H9 (cell line): ENCODE measurements around the gene ARFGAP1. TPM values are rescaled to one million over a fixed set of nuclear protein-coding genes. Genes with fewer than 3 reads are reported as not detected.

Experiments
- DNase-seq: peaks from one replicate; pipeline ENCODE4 v3.0.0-alpha.2; 2017
- H2AFZ ChIP-seq: one replicate; pipeline ENCODE4 v1.6.1; 2013; ENCODE audit warnings: mild to moderate bottlenecking, low read length, control low read depth, moderate library complexity
- H2AK5ac ChIP-seq: 2 replicates; pipeline ENCODE4 v1.6.1; 2013; ENCODE audit warnings: low read length, control low read depth, mixed read lengths; ENCODE audit not compliant: insufficient read length
- H2BK120ac ChIP-seq: one replicate; pipeline ENCODE4 v1.6.1; 2013; ENCODE audit warnings: low read depth, mild to moderate bottlenecking, low read length, control low read depth, inconsistent platforms; ENCODE audit not compliant: poor library complexity, severe bottlenecking
- H2BK12ac ChIP-seq: 2 replicates; pipeline ENCODE4 v1.6.1; 2013; ENCODE audit warnings: low read length, control low read depth, mixed read lengths, low read depth; ENCODE audit not compliant: insufficient read length
- H2BK15ac ChIP-seq: 2 replicates; pipeline ENCODE4 v1.6.1; 2013; ENCODE audit warnings: low read depth, low read length, control low read depth
- H2BK20ac ChIP-seq: one replicate; pipeline ENCODE4 v1.6.1; 2013; ENCODE audit warnings: low read depth, mild to moderate bottlenecking, low read length, control low read depth, inconsistent platforms; ENCODE audit not compliant: poor library complexity, severe bottlenecking
- H2BK5ac ChIP-seq: 2 replicates; pipeline ENCODE4 v1.6.1; 2013; ENCODE audit warnings: low read length, control low read depth, mixed read lengths; ENCODE audit not compliant: insufficient read length
- H3K14ac ChIP-seq: 2 replicates; pipeline ENCODE4 v1.6.1; 2013; ENCODE audit warnings: low read length, control low read depth; ENCODE audit not compliant: insufficient read depth
- H3K18ac ChIP-seq: 2 replicates; pipeline ENCODE4 v1.6.1; 2013; ENCODE audit warnings: low read depth, mild to moderate bottlenecking, mixed read lengths, low read length, control low read depth; ENCODE audit not compliant: insufficient read length
- H3K23ac ChIP-seq: 2 replicates; pipeline ENCODE4 v1.6.1; 2013; ENCODE audit warnings: low read length, control low read depth, mixed read lengths, low read depth; ENCODE audit not compliant: insufficient read length
- H3K23me2 ChIP-seq: 2 replicates; pipeline ENCODE4 v1.6.1; 2013; ENCODE audit warnings: low read depth, mild to moderate bottlenecking, mixed read lengths, low read length, control low read depth; ENCODE audit not compliant: insufficient read length, poor library complexity, severe bottlenecking
- H3K27ac ChIP-seq: 2 replicates; pipeline ENCODE4 v1.5.1; 2013; ENCODE audit warnings: low read length, control low read depth, mixed read lengths, low read depth; ENCODE audit not compliant: insufficient read length
- H3K27me3 ChIP-seq: 2 replicates; pipeline ENCODE4 v1.6.1; 2013; ENCODE audit warnings: low read length, control low read depth, inconsistent platforms; ENCODE audit not compliant: insufficient read depth
- H3K4ac ChIP-seq: 2 replicates; pipeline ENCODE4 v1.6.1; 2013; ENCODE audit warnings: low read depth, mild to moderate bottlenecking, control low read depth, inconsistent platforms, low read length, moderate library complexity
- H3K4me1 ChIP-seq: 2 replicates; pipeline ENCODE4 v1.6.1; 2013; ENCODE audit warnings: low read length, control low read depth, inconsistent platforms; ENCODE audit not compliant: insufficient read depth
- H3K4me2 ChIP-seq: 2 replicates; pipeline ENCODE4 v1.6.1; 2013; ENCODE audit warnings: low read length, control low read depth, mixed read lengths; ENCODE audit not compliant: insufficient read length, insufficient read depth
- H3K56ac ChIP-seq: 2 replicates; pipeline ENCODE4 v1.6.1; 2013; ENCODE audit warnings: low read depth, mild to moderate bottlenecking, mixed read lengths, low read length, control low read depth; ENCODE audit not compliant: insufficient read length
- H3K79me1 ChIP-seq: 2 replicates; pipeline ENCODE4 v1.6.1; 2013; ENCODE audit warnings: low read depth, mild to moderate bottlenecking, moderate library complexity, low read length, control low read depth, inconsistent platforms; ENCODE audit not compliant: insufficient read depth, poor library complexity, severe bottlenecking
- H3K79me2 ChIP-seq: 2 replicates; pipeline ENCODE4 v1.6.1; 2013; ENCODE audit warnings: low read length, control low read depth, inconsistent platforms; ENCODE audit not compliant: insufficient read depth
- H3K9ac ChIP-seq: 2 replicates; pipeline ENCODE4 v1.6.1; 2013; ENCODE audit warnings: low read length, control low read depth, mixed read lengths; ENCODE audit not compliant: insufficient read length; ENCODE audit errors: extremely low read depth
- H3K9me3 ChIP-seq: one replicate; pipeline ENCODE4 v1.6.1; 2013; ENCODE audit warnings: low read depth, low read length, inconsistent platforms; ENCODE audit not compliant: control insufficient read depth
- H3T11ph ChIP-seq: one replicate; pipeline ENCODE4 v1.6.1; 2013; ENCODE audit warnings: mild to moderate bottlenecking, low read length, control low read depth, inconsistent platforms
- H4K20me1 ChIP-seq: one replicate; pipeline ENCODE4 v1.6.1; 2013; ENCODE audit not compliant: control insufficient read depth, insufficient read length, insufficient read depth
- H4K5ac ChIP-seq: 2 replicates; pipeline ENCODE4 v1.6.1; 2013; ENCODE audit warnings: low read depth, mild to moderate bottlenecking, mixed read lengths, low read length, control low read depth; ENCODE audit not compliant: insufficient read length
- H4K8ac ChIP-seq: replicated peaks from 2 replicates; pipeline ENCODE4 v1.6.1; 2013; ENCODE audit warnings: low read length, control low read depth, mixed read lengths, low read depth; ENCODE audit not compliant: insufficient read length
- H4K91ac ChIP-seq: 2 replicates; pipeline ENCODE4 v1.6.1; 2013; ENCODE audit warnings: low read depth, mild to moderate bottlenecking, moderate library complexity, mixed read lengths, low read length, control low read depth; ENCODE audit not compliant: insufficient read length
- H3K27ac Mint-ChIP-seq, 3 experiments: 2 replicates in 2 of 3; 3 replicates in 1 of 3; pipeline ENCODE4 v1.8.0; 2020 to 2021; ENCODE audit warnings: mixed read lengths in 3 of 3, mild to moderate bottlenecking in 1 of 3, moderate library complexity in 1 of 3
- H3K27me3 Mint-ChIP-seq: 2 replicates; pipeline ENCODE4 v1.8.0; 2021; ENCODE audit warnings: low read depth, mild to moderate bottlenecking, moderate library complexity, mixed read lengths
- H3K36me3 Mint-ChIP-seq, 3 experiments: 2 replicates in 2 of 3; 3 replicates in 1 of 3; pipeline ENCODE4 v1.8.0; 2020 to 2021; ENCODE audit warnings: low read depth in 3 of 3, mixed read lengths in 3 of 3; ENCODE audit not compliant: insufficient read depth in 1 of 3
- H3K4me1 Mint-ChIP-seq, 2 experiments: 2 replicates each; pipeline ENCODE4 v1.8.0; 2020; ENCODE audit warnings: mixed read lengths in 2 of 2
- H3K4me3 Mint-ChIP-seq, 2 experiments: 2 replicates in 1 of 2; 3 replicates in 1 of 2; pipeline ENCODE4 v1.8.0; 2020 to 2021; ENCODE audit warnings: mild to moderate bottlenecking in 2 of 2, mixed read lengths in 2 of 2, moderate library complexity in 1 of 2
- H3K9me3 Mint-ChIP-seq, 2 experiments: 2 replicates in 1 of 2; 3 replicates in 1 of 2; pipeline ENCODE4 v1.8.0; 2020; ENCODE audit warnings: mild to moderate bottlenecking in 2 of 2, mixed read lengths in 2 of 2, moderate library complexity in 1 of 2
- CTCF ChIP-seq: fragments of 200-600 bp; sonication (generic); conservative IDR thresholded peaks from 3 replicates; pipeline ENCODE4 v1.8.0; 2021; ENCODE audit warnings: antibody characterized with exemption, mild to moderate bottlenecking
- WGBS: extraction: QIAGEN DNeasy Blood & Tissue Kit; methylation state at CpG from one replicate; pipeline ENCODE4 v1.1.7; 2013; ENCODE audit warnings: missing lambda C conversion rate, low lambda C conversion rate, mixed read lengths; ENCODE audit not compliant: insufficient read length; ENCODE audit errors: extremely low coverage; 5-methylcytosine and 5-hydroxymethylcytosine counted together
- total RNA-seq: library from RNA; stranded (reverse); gene quantifications from 2 replicates; pipeline ENCODE4 v1.2.1, GENCODE V29; 2021

The ARFGAP1 gene
- total RNA-seq, 1 experiment from 2014 or later, result 114 TPM

- Histone ChIP-seq H2BK120ac (no peak overlapping the region), H2BK12ac (no peak overlapping the region), H3K4me1 (no peaks in the 10 kb centered on the region; the same call in 1 of the 2 replicates), H3K27ac (no peak overlapping the region), H2BK15ac (no peak overlapping the region), H2AFZ (no peak overlapping the region), H3T11ph (no peak overlapping the region), H3K9ac (no peak overlapping the region), H3K18ac (no peak overlapping the region), H3K4ac (no peak overlapping the region), H4K5ac (no peak overlapping the region), H3K14ac (no peak overlapping the region; the same call in 1 of the 2 replicates), H2AK5ac (no peak overlapping the region), H3K56ac (no peak overlapping the region), H4K91ac (no peak overlapping the region), H4K8ac (no peak overlapping the region), H2BK20ac (no peak overlapping the region), H3K23me2 (no peaks in the 10 kb centered on the region), H3K23ac (no peak overlapping the region), H3K79me2 (no peaks in the 10 kb centered on the region), H4K20me1 (no peaks in the 10 kb centered on the region), H3K79me1 (no peaks in the 10 kb centered on the region), H3K4me2 (no peak overlapping the region), H3K9me3 (no peaks in the 10 kb centered on the region), H2BK5ac (no peak overlapping the region), H3K27me3 (no peaks in the 10 kb centered on the region)
- DNase-seq, result no peak
- Mint-ChIP-seq H3K27ac (peak overlapping the region in 1 of 3 experiments; percentile 80; a peak in 1 of 7 replicates), H3K9me3 (no peaks in the 10 kb centered on the region), H3K4me3 (no peak overlapping the region), H3K4me1 (peaks cover 9 to 26% of the 10 kb centered on the region in 2 experiments), H3K27me3 (peaks cover 10% of the 10 kb centered on the region), H3K36me3 (peaks cover 3 to 18% (median 14%) of the 10 kb centered on the region in 3 experiments; a peak in 6 of 7 replicates)
- no peak for TF ChIP-seq CTCF
- WGBS, result no CpG with 5 or more reads among the region's 16 CpGs
These were observed 19.7 kb downstream of the ARFGAP1 start for GRCh38 chr20:63292292-63292701.
